HCT116 (cell line): ENCODE data around the gene IQCC.
A peak's percentile ranks its signal among the peaks of the same experiment; 100 is the strongest.

Experiments used
- EZH2 ChIP-seq: fragments of 200-600 bp; sonication (generic); IDR thresholded peaks from 2 replicates; pipeline ENCODE4 v1.6.1; 2017; ENCODE audit warnings: antibody characterized with exemption, mixed run types
- POLR2AphosphoS5 ChIP-seq: IDR thresholded peaks from 2 replicates; pipeline ENCODE4 v1.6.1; 2011; ENCODE audit warnings: mild to moderate bottlenecking, low read depth, low read length, moderate library complexity
- SIN3A ChIP-seq: IDR thresholded peaks from 2 replicates; pipeline ENCODE4 v1.6.1; 2012; ENCODE audit warnings: low read depth
- SRF ChIP-seq: IDR thresholded peaks from 2 replicates; pipeline ENCODE4 v1.6.1; 2012; ENCODE audit warnings: low read depth
- ZNF274 ChIP-seq: fragments of 200-500 bp; sonication (Bioruptor generic); IDR thresholded peaks from 2 replicates; pipeline ENCODE4 v1.6.1; 2014; ENCODE audit warnings: mild to moderate bottlenecking, low read depth, low read length, inconsistent platforms
- TF ChIP-seq, protein P1 (sequence below), 3 experiments: fragments of 200-600 bp in 1 of 3; sonication (generic) in 1 of 3; IDR thresholded peaks in 2 of 3; conservative IDR thresholded peaks in 1 of 3; 2 replicates each; pipeline ENCODE4 v1.5.1; 2012 to 2017; ENCODE audit warnings: low read depth in 2 of 3, low read length in 2 of 3, antibody characterized with exemption in 1 of 3, borderline replicate concordance in 1 of 3, control low read depth in 1 of 3, mild to moderate bottlenecking in 1 of 3, mixed read lengths in 1 of 3, mixed run types in 1 of 3, moderate library complexity in 1 of 3; ENCODE audit not compliant: insufficient read depth in 1 of 3
- TF ChIP-seq, protein P2 (sequence below): IDR thresholded peaks from 2 replicates; pipeline ENCODE4 v1.6.1; 2012

DNA sequence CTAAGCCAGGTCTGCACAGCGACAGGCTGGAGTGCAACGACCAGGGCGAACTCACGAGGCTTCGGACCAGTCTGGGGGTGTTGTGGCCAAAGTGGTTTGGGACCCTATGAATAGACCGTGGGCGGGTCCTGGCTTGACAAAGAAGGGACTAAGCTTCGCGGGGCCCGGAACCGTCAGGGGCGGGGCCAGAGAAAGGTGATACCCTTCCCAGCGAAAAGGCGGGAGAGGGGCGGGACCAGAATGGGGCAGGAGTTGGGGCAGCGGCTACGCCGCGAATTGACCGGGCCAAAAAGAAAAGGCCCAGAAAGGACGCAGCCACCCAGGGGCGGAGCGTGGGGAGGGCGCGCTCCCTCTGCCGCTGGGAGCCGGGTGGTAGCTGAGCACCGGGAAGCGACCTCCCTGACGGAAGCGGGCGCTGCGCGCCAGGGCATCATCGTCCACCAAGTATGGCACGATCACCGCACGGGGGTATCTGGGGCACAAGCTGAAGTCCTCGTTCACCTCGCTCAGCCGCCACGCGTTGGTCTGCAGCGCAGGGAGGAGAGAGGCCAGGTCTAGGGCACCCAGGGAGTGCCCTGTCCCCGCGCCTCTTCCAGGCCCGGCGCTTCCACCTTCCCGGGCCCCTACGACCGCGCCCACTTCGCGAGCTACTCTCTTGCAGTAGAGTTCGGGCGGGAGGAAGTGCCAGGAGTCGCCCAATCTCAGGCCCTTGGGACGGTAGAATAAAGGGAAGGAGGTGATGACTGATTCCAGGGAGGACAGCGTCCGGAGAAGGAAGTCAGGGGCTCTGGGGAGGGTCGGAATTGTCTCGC is 34.9 kb downstream of the IQCC start:
- no peak for TF ChIP-seq EZH2
- TF ChIP-seq, protein P1, sequence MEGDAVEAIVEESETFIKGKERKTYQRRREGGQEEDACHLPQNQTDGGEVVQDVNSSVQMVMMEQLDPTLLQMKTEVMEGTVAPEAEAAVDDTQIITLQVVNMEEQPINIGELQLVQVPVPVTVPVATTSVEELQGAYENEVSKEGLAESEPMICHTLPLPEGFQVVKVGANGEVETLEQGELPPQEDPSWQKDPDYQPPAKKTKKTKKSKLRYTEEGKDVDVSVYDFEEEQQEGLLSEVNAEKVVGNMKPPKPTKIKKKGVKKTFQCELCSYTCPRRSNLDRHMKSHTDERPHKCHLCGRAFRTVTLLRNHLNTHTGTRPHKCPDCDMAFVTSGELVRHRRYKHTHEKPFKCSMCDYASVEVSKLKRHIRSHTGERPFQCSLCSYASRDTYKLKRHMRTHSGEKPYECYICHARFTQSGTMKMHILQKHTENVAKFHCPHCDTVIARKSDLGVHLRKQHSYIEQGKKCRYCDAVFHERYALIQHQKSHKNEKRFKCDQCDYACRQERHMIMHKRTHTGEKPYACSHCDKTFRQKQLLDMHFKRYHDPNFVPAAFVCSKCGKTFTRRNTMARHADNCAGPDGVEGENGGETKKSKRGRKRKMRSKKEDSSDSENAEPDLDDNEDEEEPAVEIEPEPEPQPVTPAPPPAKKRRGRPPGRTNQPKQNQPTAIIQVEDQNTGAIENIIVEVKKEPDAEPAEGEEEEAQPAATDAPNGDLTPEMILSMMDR (IDR thresholded peaks at IDR 0.05 in 2 of 3, conservative IDR thresholded peaks at IDR 0.05 in 1 of 3; ENCODE audit: borderline replicate concordance in 1 of 3, insufficient read depth in 1 of 3, low read depth in 2 of 3, low read length in 2 of 3) = peak; percentile 25 to 53 (median 26); a peak in 4 of 6 replicates
- TF ChIP-seq ZNF274 = no peak
- TF ChIP-seq, protein P2, sequence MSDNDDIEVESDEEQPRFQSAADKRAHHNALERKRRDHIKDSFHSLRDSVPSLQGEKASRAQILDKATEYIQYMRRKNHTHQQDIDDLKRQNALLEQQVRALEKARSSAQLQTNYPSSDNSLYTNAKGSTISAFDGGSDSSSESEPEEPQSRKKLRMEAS = peak; percentile 83
- TF ChIP-seq POLR2AphosphoS5 = peak; percentile 87
- TF ChIP-seq SRF = no peak
- peak; percentile 50; the same call in 1 of the 2 replicates for TF ChIP-seq SIN3A
